ENCODE results near the gene SLC66A2. TPM values are rescaled to one million over a fixed set of nuclear protein-coding genes. Genes with fewer than 3 reads are reported as not detected.
"Not testable (repeated sequence)": the region's sequence is repeated elsewhere in the genome, so short reads cannot be mapped to it uniquely, and the experiment has no call there.

SLC66A2 gene
- total and polyA plus RNA-seq, 12 donors = 5.1 to 47.8 (median 32.9) TPM

- DNase-seq = no peak
- H3K27ac ChIP-seq = no peak overlapping the region
- no peaks in the 10 kb centered on the region for H3K27me3 ChIP-seq
- 62 to 87% (median 83%) methylated on average over 10 of the region's 10 CpGs for WGBS, 4 donors
- H3K4me1 ChIP-seq (replicated peaks in 1 of 2) = peaks cover 5 to 13% of the 10 kb centered on the region in 2 donors
- H3K4me3 ChIP-seq = no peak overlapping the region
- intact Hi-C loops (cut with DNase I) = no loop called here
- no peaks in the 10 kb centered on the region for H3K9me3 ChIP-seq (replicated peaks in 1 of 3)
- no peaks in the 10 kb centered on the region for H3K36me3 ChIP-seq (replicated peaks in 1 of 2)
- TF ChIP-seq CTCF (IDR thresholded peaks at IDR 0.05) = no peak
- no peak for TF ChIP-seq POLR2A (IDR thresholded peaks at IDR 0.05)
Measured at GRCh38 chr18:79962311-79962710, 10.9 kb upstream of the SLC66A2 start.

- Histone ChIP-seq H3K4me3 (no peak overlapping the region), H3K36me3 (replicated peaks in 1 of 2) (no peaks in the 10 kb centered on the region), H3K27me3 (no peaks in the 10 kb centered on the region), H3K4me1 (replicated peaks in 1 of 2) (peaks cover 5 to 13% of the 10 kb centered on the region in 2 donors), H3K27ac (no peak overlapping the region), H3K9me3 (replicated peaks in 1 of 3) (no peaks in the 10 kb centered on the region)
- WGBS, 4 donors = 62 to 85% (median 70%) methylated on average over 13 to 29 of the region's 29 CpGs
- no peak for DNase-seq
- intact Hi-C loops (cut with DNase I) = no loop called here
- TF ChIP-seq CTCF (IDR thresholded peaks at IDR 0.05) = no peak
- no peak for TF ChIP-seq POLR2A (IDR thresholded peaks at IDR 0.05)
Measured at GRCh38 chr18:79961527-79962291, 10.3 kb upstream of the SLC66A2 start.

- intact Hi-C loops (cut with DNase I) = no loop called here
- H3K9me3 ChIP-seq (replicated peaks in 1 of 3) = no peaks in the 10 kb centered on the region
- WGBS, 4 donors = 72 to 86% (median 83%) methylated on average over 11 to 16 of the region's 16 CpGs
- H3K4me3 ChIP-seq = no peak overlapping the region
- DNase-seq = no peak
- TF ChIP-seq POLR2A (IDR thresholded peaks at IDR 0.05) = no peak
- TF ChIP-seq CTCF (IDR thresholded peaks at IDR 0.05) = no peak
- H3K27ac ChIP-seq = no peak overlapping the region
- H3K4me1 ChIP-seq (replicated peaks in 1 of 2) = peaks cover 5 to 13% of the 10 kb centered on the region in 2 donors
- no peaks in the 10 kb centered on the region for H3K27me3 ChIP-seq
- H3K36me3 ChIP-seq (replicated peaks in 1 of 2) = no peaks in the 10 kb centered on the region
Measured at GRCh38 chr18:79960921-79961526, 9.6 kb upstream of the SLC66A2 start.

- H3K36me3 ChIP-seq (replicated peaks in 1 of 2); H3K9me3 ChIP-seq (replicated peaks in 1 of 3); H3K27ac ChIP-seq; H3K4me3 ChIP-seq; H3K4me1 ChIP-seq (replicated peaks in 1 of 2); DNase-seq; intact Hi-C loops (cut with DNase I); H3K27me3 ChIP-seq: not testable (repeated sequence)
- 34 to 38% (median 36%) methylated on average over 12 of the region's 12 CpGs for WGBS, 4 donors
Measured at GRCh38 chr18:79960161-79960801, 8.8 kb upstream of the SLC66A2 start.

Data from adrenal gland (tissue), 12 donors.